Heart left ventricle (tissue), 16 donors: ENCODE results near the gene CSRP1. TPM values are rescaled to one million over a fixed set of nuclear protein-coding genes. Genes with fewer than 3 reads are reported as not detected.

Experiments
- ATAC-seq, 4 donors: fragments of 200-7000 bp; cut with Tn5 transposase; one replicate each; pipeline ENCODE4 v1.9.1; 2020 to 2022; ENCODE audit warnings: moderate library complexity in 4 of 4, mild to moderate bottlenecking in 3 of 4, moderate number of reproducible peaks in 1 of 4
- DNase-seq, 5 donors: peaks; one replicate each; pipeline ENCODE4 v3.0.0-alpha.2; 2020
- H3K27ac ChIP-seq, 12 donors: fragments of 200-600 bp; sonication (generic) in 4 of 12; one replicate each; pipeline versions ENCODE4 v1.5.0 to v1.8.0; 2016 to 2022; ENCODE audit warnings: mild to moderate bottlenecking in 2 of 12
- H3K27me3 ChIP-seq, 9 donors: fragments of 200-600 bp; sonication (generic) in 2 of 9; one replicate each; pipeline versions ENCODE4 v1.5.1 to v1.8.0; 2016 to 2022; ENCODE audit warnings: mild to moderate bottlenecking in 3 of 9
- H3K36me3 ChIP-seq, 9 donors: fragments of 200-600 bp; sonication (generic) in 2 of 9; one replicate each; pipeline versions ENCODE4 v1.5.0 to v1.8.0; 2018 to 2022; ENCODE audit warnings: mild to moderate bottlenecking in 2 of 9
- H3K4me1 ChIP-seq, 12 donors: fragments of 200-600 bp; sonication (generic) in 4 of 12; one replicate each; pipeline versions ENCODE4 v1.5.0 to v1.8.0; 2016 to 2022; ENCODE audit warnings: mild to moderate bottlenecking in 3 of 12
- H3K4me3 ChIP-seq, 12 donors: fragments of 200-600 bp; sonication (generic) in 4 of 12; one replicate each; pipeline versions ENCODE4 v1.5.0 to v1.8.0; 2017 to 2022; ENCODE audit warnings: mild to moderate bottlenecking in 9 of 12, moderate library complexity in 4 of 12
- H3K9me3 ChIP-seq, 12 donors: fragments of 200-600 bp; sonication (generic) in 4 of 12; one replicate each; pipeline versions ENCODE4 v1.5.0 to v1.8.0; 2016 to 2022; ENCODE audit warnings: mild to moderate bottlenecking in 1 of 12
- CTCF ChIP-seq, 12 donors: fragments of 200-600 bp; sonication (generic) in 4 of 12; IDR thresholded peaks; one replicate each; pipeline versions ENCODE4 v1.5.0 to v1.8.0; 2018 to 2022; ENCODE audit warnings: antibody characterized with exemption in 12 of 12, mild to moderate bottlenecking in 5 of 12
- POLR2A ChIP-seq, 2 donors: fragments of 450-650 bp; IDR thresholded peaks; one replicate each; pipeline ENCODE4 v1.6.1; 2017; ENCODE audit warnings: antibody characterized with exemption in 2 of 2, mild to moderate bottlenecking in 2 of 2, moderate library complexity in 2 of 2
- WGBS, 4 donors: extraction: QIAGEN DNeasy Blood & Tissue Kit in 2 of 4; methylation state at CpG; one replicate each; pipeline versions ENCODE4 v1.1.5 to v1.1.7; 2013 to 2018; 5-methylcytosine and 5-hydroxymethylcytosine counted together
- intact Hi-C, 10 donors: fragments of 100-400 bp; cut with DNase I; formaldehyde crosslinking; loops; one replicate each; pipeline versions ENCODE4 v1.11.1 to v1.14.2; 2022
- polyA plus RNA-seq, 2 donors: library from polyadenylated mRNA; stranded (reverse); fragments of 200-250 nt; gene quantifications; one replicate each; pipeline ENCODE4 v1.2.3, GENCODE V29; 2013
- total RNA-seq, 9 donors: library from RNA; depleted of rRNA in 2 of 9; stranded (reverse); fragments of >200 nt in 2 of 9; fragmentation: NEBNext Ultra II Directional in 3 of 9; extraction: Animal tissue kit (Norgen Biotek cat#: 25700) in 3 of 9; gene quantifications; one replicate each; pipeline versions ENCODE4 v1.1.0 to v1.2.4, GENCODE V29; 2016 to 2023
- donor health status: ischemic (EF 13 %, LVEDD 7.1; RV severe dilation, severe dysfunction).
- donor health status: healthy with polysubstance abuse.
- donor health status: DM: no; HTN: yes; CAD: no.
- donor health status: DM: no; HTN: no; CAD: no.
- donor health status: ischemic (EF 25% LVEDD 6.9; RV normal size, moderate dysfunction).
- donor health status: ischemic (EF 25% LVEDD 5.7; RV mildly dilated, moderate dysfunction).
- donor health status: healthy.
- donor health status: DM: yes; HTN: yes; CAD: no.
- donor health status: ischemic (EF 35%, LVEDD 5.7; RV mildly dilated, moderate dysfunction).
- donor health status: nonischemic (EF 11% LVEDD 7.7; RV severe dilation, severe dysfunction).
- donor health status: DM: yes; HTN: yes; CAD: no.
- donor health status: PGD.
- donor health status: ischemic (EF 29% LVEDD 5.4; RV normal size, mild dysfunction).
- donor health status: nonischemic (EF 23%, LVEDD 6.1; RV moderate dilation, normal function).

CSRP1 gene
- total and polyA plus RNA-seq, 11 donors: 35.8 to 325 (median 78.6) TPM

GRCh38 chr1:201501812-201502510 is 5.0 kb downstream of the CSRP1 start:
- peak overlapping the region in 8 of 12 donors; percentile 39 to 98 (median 90) for H3K27ac ChIP-seq
- no peak for DNase-seq
- 77 to 90% (median 86%) methylated on average over 9 to 10 of the region's 10 CpGs for WGBS, 4 donors
- peaks cover 0 to 12% (median 0%) of the 10 kb centered on the region in 9 donors for H3K36me3 ChIP-seq
- intact Hi-C loops: no loop called here
- ATAC-seq: no peak
- no peaks in the 10 kb centered on the region for H3K9me3 ChIP-seq
- H3K27me3 ChIP-seq: no peaks in the 10 kb centered on the region
- H3K4me3 ChIP-seq: no peak overlapping the region
- TF ChIP-seq POLR2A (IDR thresholded peaks at IDR 0.05): no peak
- no peak for TF ChIP-seq CTCF (IDR thresholded peaks at IDR 0.05)
- H3K4me1 ChIP-seq: peaks cover 0 to 93% (median 68%) of the 10 kb centered on the region in 12 donors

GRCh38 chr1:201501144-201501543 is 5.8 kb downstream of the CSRP1 start:
- Histone ChIP-seq H3K9me3 (no peaks in the 10 kb centered on the region), H3K27me3 (no peaks in the 10 kb centered on the region), H3K27ac (peak overlapping the region; percentile 21 to 98 (median 70)), H3K36me3 (peaks cover 0 to 12% (median 0%) of the 10 kb centered on the region in 9 donors), H3K4me1 (peaks cover 6 to 92% (median 69%) of the 10 kb centered on the region in 12 donors), H3K4me3 (no peak overlapping the region)
- DNase-seq (no peak), ATAC-seq (no peak)
- TF ChIP-seq CTCF (IDR thresholded peaks at IDR 0.05): no peak
- no peak for TF ChIP-seq POLR2A (IDR thresholded peaks at IDR 0.05)
- WGBS, 4 donors: 83 to 88% (median 86%) methylated on average over 7 to 8 of the region's 8 CpGs
- intact Hi-C loops: no loop called here

- TF ChIP-seq CTCF (IDR thresholded peaks at IDR 0.05): no peak
- no peak for TF ChIP-seq POLR2A (IDR thresholded peaks at IDR 0.05)
- H3K27me3 ChIP-seq: no peaks in the 10 kb centered on the region
- DNase-seq (peak in 1 of 5 donors; percentile 38), ATAC-seq (peak; percentile 9 to 44 (median 36))
- intact Hi-C loops: no loop called here
- peaks cover 0 to 12% (median 0%) of the 10 kb centered on the region in 9 donors for H3K36me3 ChIP-seq
- no peaks in the 10 kb centered on the region for H3K9me3 ChIP-seq
- WGBS, 4 donors: 44 to 65% (median 51%) methylated on average over 4 of the region's 4 CpGs
- no peak overlapping the region for H3K4me3 ChIP-seq
- H3K4me1 ChIP-seq: peaks cover 8 to 92% (median 69%) of the 10 kb centered on the region in 12 donors
- peak overlapping the region; percentile 44 to 98 (median 72) for H3K27ac ChIP-seq
Observed at GRCh38 chr1:201500670-201501120, 6.2 kb downstream of the CSRP1 start.

GRCh38 chr1:201499795-201500669 is 6.9 kb downstream of the CSRP1 start:
- intact Hi-C loops: no loop called here
- no peaks in the 10 kb centered on the region for H3K27me3 ChIP-seq
- DNase-seq: peak in 3 of 5 donors; percentile 47 to 66 (median 54)
- H3K4me3 ChIP-seq: no peak overlapping the region
- H3K36me3 ChIP-seq: peaks cover 0 to 19% (median 4%) of the 10 kb centered on the region in 9 donors
- H3K27ac ChIP-seq: peak overlapping the region; percentile 44 to 98 (median 72)
- H3K9me3 ChIP-seq: no peaks in the 10 kb centered on the region
- H3K4me1 ChIP-seq: peaks cover 14 to 92% (median 69%) of the 10 kb centered on the region in 12 donors
- 71 to 80% (median 75%) methylated on average over 8 of the region's 8 CpGs for WGBS, 4 donors
- no peak for TF ChIP-seq POLR2A (IDR thresholded peaks at IDR 0.05)
- no peak for TF ChIP-seq CTCF (IDR thresholded peaks at IDR 0.05)
- peak; percentile 6 to 28 (median 16) for ATAC-seq
